GM21529 (cell line): ENCODE measurements around the gene RGS6.

Experiments
- ATAC-seq: cut with Tn5 transposase; IDR thresholded peaks from one replicate; pipeline ENCODE4 v1.9.1; 2021; ENCODE audit not compliant: unreplicated experiment

RGS6 gene

GRCh38 chr14:72492196-72492595, 560.0 kb downstream of the RGS6 start:
- no peak for ATAC-seq

DNA sequence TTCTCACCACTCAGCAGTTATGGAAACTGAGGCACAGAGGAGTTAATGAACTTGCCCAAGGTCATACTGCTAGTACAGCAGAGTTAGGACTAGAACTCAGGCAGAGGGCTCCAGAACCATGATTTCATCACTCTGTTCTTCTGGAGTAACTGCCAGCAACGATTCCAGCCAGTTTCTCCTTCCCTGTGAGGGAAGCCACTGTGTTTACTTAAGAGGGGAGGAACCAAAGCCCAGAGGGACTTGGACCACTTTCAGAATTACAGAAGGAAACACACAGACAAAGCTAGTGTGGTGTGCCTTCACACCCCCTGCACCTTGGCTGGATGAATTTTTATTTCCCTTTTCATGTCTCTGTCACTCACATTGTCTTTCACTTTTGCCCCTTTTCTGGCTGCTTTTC, 563.4 kb downstream of the RGS6 start:
- no peak for ATAC-seq

DNA sequence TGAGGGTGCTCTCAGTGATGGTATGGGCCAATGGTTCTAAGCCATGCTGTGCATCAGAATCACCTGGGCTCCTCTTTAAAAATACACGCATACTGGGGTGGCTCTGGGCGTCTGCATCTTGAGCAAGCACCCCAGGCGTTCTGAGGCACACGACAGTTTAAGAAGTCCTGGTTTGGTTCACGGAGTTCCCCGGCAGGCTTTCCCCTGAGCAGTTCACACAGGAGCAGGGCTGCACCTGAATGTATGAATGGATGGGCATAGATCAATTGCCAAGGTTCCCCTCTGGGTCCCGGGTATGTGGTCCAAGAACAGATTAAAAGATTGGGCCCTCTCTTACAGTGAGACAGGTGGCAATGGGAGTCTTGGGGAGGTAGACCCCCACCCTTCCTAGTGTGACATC, 566.4 kb downstream of the RGS6 start:
- no peak for ATAC-seq

DNA sequence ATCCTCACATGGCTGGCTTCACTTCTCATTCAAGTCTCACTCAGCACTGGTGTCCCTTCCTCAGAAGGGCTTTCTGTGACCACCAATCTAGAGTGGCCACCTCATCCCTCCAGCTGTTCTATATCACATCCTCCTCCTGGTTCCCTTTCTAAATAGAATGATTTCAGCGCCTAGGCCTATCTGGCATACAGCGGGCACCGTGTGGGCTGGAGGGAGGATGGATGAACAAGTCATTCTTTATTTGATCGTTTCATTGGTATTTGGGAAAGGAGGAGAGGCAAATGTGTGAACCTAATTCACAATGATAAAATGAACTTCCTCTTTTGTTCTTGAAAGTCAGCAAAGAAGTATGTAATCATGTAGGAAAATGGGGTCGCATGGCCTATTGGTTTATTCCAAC, 567.5 kb downstream of the RGS6 start:
- ATAC-seq: no peak

GRCh38 chr14:72500234-72500838, 568.1 kb downstream of the RGS6 start:
- ATAC-seq: no peak

- ATAC-seq: no peak
These were observed 569.2 kb downstream of the RGS6 start for GRCh38 chr14:72501439-72501838.

DNA sequence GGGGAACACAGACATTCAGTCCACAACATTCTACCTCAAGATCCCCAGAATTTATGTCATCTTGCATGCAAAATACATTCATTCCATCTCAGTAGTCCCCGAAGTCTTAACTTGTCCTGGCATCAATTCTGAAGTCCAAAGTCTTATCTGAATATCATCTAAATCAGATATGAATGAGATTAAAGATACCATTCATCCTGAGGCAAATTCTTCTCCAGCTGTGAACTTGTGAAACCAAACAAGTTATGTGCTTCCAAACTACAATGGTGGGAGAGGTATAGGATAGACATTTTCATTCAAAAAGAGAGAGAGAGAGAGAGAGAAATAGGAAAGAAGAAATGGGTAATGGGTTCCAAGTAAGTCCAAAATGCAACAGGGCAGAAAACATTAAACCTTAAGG, 571.0 kb downstream of the RGS6 start:
- ATAC-seq: no peak

GRCh38 chr14:72503696-72504368, 571.6 kb downstream of the RGS6 start:
- ATAC-seq: no peak

- no peak for ATAC-seq
These were observed 578.3 kb downstream of the RGS6 start for GRCh38 chr14:72510566-72510965.

DNA sequence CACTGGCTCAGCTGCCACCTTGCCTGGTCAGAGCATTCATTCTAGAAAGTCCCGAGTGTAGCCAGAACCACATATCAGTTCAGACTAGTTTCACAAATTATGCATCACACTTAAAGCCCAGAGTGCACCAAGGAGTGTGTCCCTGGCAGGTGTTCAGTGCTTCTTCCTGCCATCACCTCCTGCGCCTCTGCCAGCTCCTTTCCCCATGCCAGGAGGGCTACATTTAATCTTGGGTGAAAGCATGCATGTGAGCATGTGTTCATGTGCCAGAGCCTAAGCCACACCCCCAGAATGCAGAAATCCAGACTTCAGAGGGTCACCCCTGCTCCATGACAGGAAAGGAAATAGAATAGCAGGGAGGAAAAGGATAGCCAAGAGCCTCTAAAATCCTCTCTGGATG, 580.1 kb downstream of the RGS6 start:
- ATAC-seq: no peak

GRCh38 chr14:72512925-72513324, 580.7 kb downstream of the RGS6 start:
- no peak for ATAC-seq

- ATAC-seq: no peak
These were observed 581.1 kb downstream of the RGS6 start for GRCh38 chr14:72513346-72513745.

- ATAC-seq: no peak
These were observed 581.9 kb downstream of the RGS6 start for GRCh38 chr14:72513965-72514659.

DNA sequence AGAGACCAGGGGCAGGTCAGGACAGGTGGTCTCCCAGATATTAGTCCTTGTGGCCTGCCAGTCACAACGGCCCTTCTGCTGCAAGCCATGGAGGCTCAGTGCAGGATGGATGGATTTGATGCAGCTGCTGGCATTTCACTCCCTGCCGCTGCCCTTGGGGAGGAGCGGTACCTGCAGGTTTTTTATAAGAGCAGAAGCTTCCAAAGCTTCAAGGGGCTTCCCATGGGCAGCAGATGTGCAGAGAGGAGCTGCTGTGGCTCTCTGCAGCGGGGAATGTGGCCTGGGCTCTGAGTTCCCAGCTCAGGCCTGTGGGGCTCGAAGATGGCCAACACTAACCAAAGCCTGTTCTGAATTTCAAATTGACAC, 582.4 kb downstream of the RGS6 start:
- ATAC-seq: no peak

DNA sequence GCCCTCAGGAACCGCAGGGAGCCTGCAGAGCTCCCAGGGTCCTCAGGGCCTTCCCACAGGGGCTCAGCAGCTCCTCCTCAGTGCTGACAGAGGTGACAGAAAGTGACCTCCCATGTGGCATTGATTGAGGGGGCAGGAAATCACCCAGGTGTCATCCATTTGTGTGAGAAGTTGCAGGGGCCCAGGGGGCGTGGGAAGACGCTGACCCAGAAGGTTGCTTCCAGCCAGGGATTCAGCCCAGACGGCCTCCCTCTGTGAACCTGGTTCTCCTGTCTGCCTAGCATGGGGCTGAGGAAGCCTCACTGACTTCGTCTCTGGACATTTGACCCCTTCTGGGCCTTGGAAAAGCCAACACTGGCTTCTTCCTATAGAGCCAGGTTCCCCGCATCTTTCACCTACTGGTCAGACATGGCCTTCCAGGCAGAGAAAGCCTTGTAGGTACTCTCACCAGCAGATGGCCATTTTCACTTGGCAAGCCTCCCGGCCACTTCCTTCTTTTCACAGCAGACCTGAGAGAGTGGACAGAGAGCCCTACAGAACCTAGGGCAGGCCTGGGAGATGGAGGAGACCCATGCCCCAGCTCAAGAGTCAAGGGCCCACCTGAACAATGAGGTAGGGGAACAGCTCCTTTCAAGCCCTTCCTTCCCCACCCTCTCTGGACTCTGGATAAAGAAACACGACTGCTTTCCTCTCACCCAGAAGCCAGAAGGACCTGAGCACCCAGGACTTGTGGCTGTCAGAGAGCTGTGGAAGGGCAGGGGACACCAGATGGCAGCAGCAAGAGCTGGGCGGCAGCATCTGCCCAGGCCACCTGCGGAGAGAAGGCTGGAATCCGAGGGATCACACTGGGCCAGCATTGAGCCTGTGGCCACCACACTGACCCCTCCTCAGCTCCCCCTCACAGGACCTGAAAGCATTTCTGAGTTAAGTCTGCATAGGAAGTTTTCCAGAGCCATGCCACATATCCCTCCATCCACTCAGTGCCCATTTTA, 583.8 kb downstream of the RGS6 start:
- ATAC-seq: no peak

DNA sequence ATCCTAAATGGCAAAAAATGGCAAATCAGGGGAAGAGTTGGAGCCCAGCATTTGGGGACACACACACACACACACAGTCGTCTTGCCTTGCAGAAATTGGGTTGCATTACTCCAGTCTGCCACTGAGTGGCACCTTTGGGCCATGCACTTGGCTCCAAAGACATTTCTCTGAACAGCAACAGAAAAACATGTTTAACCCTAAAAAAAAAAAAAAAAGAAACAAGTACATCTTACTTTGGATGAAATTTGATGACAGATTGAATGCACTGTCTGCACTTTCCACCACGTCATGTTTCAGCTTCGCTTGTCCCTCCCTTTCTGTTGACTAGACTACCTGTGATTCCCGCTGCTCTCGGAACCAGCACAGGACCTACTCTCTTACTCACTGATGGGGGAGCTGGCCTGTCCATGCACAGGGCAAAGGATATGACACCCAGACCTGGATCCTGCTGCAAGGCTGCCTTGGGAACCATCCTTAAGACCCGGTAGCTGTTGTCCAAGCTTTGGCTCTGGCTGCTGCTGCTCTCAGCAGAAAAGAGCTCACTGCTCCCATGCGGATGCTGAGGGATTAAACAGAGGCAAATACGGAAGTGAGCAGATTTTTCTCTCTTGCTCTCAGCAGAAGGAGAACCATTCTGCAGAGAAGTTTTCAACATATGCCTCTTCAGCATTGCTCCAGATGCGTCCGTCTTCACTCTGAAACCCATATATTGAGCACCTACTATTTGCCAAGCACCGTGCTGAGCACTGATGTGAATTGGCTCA, 584.9 kb downstream of the RGS6 start:
- ATAC-seq: no peak

DNA sequence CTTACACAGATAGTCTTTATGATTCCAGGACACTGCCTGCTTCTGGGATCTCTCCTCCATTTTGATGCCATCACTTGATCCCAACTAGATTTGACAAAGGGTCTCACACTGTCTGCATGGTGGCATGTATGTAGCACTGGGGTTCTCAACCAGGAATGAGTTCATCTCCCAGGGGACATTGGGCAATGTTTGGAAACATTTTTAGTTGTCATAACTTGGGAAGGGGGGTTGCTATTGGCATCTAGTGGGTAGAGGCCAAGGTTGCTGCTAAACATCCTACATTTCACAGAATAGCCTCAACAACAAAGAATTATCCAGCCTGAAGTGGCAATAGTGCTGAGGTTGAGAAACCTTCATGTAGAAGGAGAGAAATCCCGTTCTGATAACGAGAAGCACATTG, 585.5 kb downstream of the RGS6 start:
- no peak for ATAC-seq

DNA sequence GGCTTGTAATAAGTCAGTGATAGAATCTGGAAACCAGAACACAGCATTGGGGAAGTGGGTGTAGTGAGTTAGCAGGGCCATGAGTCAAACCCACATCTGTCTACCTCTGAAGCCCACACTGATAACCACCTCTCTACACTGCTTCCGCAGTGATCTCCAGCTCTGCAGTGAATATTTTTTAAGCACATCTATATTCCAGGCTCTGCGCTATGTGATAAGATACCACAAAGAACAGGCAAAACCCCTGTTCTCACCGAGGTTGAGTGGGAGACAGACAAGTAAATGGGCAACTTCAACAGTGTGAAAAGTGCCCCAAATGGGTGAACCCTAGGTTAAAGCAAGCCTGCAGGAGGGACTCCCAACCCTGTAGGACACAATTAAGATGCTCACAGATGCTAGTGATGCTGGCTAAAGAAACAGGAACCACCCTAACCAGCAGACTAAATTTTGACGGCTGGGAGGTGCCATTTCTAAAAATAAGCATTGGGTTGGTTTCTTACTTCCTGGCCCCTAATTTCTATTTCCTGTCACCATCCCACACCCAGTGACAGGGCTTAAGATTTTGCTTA, 586.7 kb downstream of the RGS6 start:
- peak; percentile 66 for ATAC-seq

DNA sequence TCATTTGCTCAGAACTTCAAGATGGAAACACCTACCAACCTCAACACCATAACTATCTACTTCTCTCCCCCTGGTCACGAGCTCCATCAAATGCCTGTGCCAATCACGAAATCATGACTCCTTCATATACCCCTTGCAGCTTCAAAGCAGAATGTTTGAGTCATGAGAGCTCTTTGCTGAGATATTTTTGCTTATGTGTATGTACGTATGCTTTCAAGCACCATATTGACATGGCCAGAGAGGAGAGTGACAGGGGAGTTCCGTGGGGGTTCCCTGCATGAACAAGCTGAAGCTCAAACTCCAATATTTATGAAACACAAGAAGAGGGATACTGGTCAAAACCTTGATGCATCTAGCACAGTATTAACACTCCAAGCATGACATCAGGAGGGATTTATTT, 587.3 kb downstream of the RGS6 start:
- peak; percentile 9 for ATAC-seq

GRCh38 chr14:72521045-72521444, 588.8 kb downstream of the RGS6 start:
- ATAC-seq: no peak
